ENCODE data around the gene USF1.

- TF ChIP-seq POLR2A (IDR thresholded peaks at IDR 0.05; ENCODE audit: low read length) (no peak), GATA1 (IDR thresholded peaks at IDR 0.05; ENCODE audit: low read depth, low read length) (no peak)
These were observed 34.9 kb upstream of the USF1 start for GRCh38 chr1:161080441-161081405.
